ENCODE results near the gene PKMYT1. TPM values are rescaled to one million over a fixed set of nuclear protein-coding genes. Genes with fewer than 3 reads are reported as not detected.

Gene PKMYT1
- total RNA-seq, 2 experiments from 2014 or later: 0.47 to 0.60 TPM

DNA sequence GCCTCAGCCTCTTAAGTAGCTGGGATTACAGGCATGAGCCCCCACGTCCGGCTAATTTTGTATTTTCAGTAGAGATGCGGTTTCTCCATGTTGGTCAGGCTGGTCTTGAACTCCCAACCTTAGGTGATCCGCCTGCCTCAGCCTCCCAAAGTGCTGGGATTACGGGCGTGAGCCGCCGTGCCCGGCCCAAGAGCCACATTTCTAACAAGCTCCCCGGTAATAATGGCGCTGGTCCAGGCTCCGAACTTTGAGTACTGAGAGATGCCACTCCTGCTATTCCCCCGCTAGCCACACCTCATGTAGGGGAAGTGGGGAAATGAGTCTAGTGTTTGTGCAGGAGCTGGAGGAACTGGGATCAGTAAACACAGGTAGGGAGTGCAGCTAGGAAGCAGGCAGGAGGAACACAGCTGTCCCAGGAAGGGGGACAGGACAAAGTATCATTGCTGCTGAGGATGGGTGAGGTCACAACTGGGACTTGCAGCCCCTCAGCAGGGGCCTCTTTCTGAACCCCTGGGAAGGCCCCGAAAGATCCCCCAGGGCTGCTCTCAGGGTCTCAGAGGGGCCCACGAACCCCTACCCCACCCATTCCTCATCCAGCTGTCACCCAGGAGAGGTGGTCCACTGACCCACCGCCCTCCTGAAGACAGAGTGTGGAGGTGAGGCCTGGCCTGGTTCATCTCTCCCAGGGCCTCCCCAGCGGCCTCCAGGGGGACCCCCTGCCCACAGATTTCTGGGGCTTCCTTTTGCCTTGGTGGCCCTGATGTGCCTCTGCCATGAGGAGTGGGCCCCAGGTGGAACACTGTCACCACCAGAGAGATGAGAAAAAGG is 19.8 kb downstream of the PKMYT1 start:
- Histone ChIP-seq H3K9me3 (ENCODE audit: control insufficient read depth in 1 of 2, insufficient read depth in 1 of 2, low read length in 2 of 2) (peaks cover 0 to 18% of the 10 kb centered on the region in 2 experiments), H3K4me1 (ENCODE audit: insufficient read depth, low read length) (peaks cover 47% of the 10 kb centered on the region), H3K27me3 (ENCODE audit: control insufficient read depth in 1 of 2, insufficient read depth in 2 of 2, low read length in 2 of 2) (peaks cover 44 to 51% of the 10 kb centered on the region in 2 experiments), H3K36me3 (ENCODE audit: insufficient read depth, low read length) (no peaks in the 10 kb centered on the region), H3K27ac (ENCODE audit: low read depth in 1 of 2, low read length in 2 of 2) (no peak overlapping the region), H3K4me3 (ENCODE audit: low read length) (no peak overlapping the region)
- ChIA-PET POLR2A (no interaction called here), CTCF (interaction anchor here (1.0 to 1.3 kb wide), 2 partner anchors 33 to 68 kb away, joined by 3 read pairs; no protein-coding TSS in a partner anchor)
- ATAC-seq (ENCODE audit: poor library complexity): no peak
- TF ChIP-seq, protein P1, sequence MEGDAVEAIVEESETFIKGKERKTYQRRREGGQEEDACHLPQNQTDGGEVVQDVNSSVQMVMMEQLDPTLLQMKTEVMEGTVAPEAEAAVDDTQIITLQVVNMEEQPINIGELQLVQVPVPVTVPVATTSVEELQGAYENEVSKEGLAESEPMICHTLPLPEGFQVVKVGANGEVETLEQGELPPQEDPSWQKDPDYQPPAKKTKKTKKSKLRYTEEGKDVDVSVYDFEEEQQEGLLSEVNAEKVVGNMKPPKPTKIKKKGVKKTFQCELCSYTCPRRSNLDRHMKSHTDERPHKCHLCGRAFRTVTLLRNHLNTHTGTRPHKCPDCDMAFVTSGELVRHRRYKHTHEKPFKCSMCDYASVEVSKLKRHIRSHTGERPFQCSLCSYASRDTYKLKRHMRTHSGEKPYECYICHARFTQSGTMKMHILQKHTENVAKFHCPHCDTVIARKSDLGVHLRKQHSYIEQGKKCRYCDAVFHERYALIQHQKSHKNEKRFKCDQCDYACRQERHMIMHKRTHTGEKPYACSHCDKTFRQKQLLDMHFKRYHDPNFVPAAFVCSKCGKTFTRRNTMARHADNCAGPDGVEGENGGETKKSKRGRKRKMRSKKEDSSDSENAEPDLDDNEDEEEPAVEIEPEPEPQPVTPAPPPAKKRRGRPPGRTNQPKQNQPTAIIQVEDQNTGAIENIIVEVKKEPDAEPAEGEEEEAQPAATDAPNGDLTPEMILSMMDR (IDR thresholded peaks at IDR 0.05): no peak
- no peaks in the 10 kb centered on the region for H3K36me3 Mint-ChIP-seq (ENCODE audit: low read depth)
- DNase-seq: peak in 1 of 14 experiments; percentile 19
- no peaks in the 10 kb centered on the region for H3K9me3 Mint-ChIP-seq
- intact Hi-C loops (cut with DNase I, micrococcal nuclease): no loop called here
- no peak overlapping the region for H3K4me3 Mint-ChIP-seq
- no peak overlapping the region for H3K27ac Mint-ChIP-seq
- H3K4me1 Mint-ChIP-seq (ENCODE audit: low read depth): peaks cover 16% of the 10 kb centered on the region
- H3K27me3 Mint-ChIP-seq: peaks cover 29% of the 10 kb centered on the region

DNA sequence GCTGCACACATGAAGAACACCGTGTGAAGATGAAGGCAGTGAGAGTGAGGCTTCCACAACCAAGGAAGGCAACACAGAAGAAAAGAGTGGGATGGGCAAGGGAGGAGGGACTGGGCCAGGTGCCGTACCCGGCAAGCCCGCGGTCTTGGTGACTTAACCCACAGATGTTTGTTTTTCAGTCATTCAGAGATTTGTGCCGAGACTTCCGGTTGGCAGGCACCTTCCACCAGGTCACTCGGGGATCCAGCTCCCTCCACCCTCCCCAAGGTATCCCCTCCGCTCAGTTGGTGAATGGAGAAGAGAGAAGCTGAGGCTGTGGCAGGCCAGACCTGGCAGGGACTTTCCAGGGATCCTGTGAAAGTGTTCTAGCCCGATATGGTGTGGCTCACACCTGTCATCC is 21.0 kb downstream of the PKMYT1 start:
- Histone ChIP-seq H3K27me3 (ENCODE audit: control insufficient read depth in 1 of 2, insufficient read depth in 2 of 2, low read length in 2 of 2) (peaks cover 41 to 45% of the 10 kb centered on the region in 2 experiments), H3K4me1 (ENCODE audit: insufficient read depth, low read length) (peaks cover 35% of the 10 kb centered on the region), H3K4me3 (ENCODE audit: low read length) (no peak overlapping the region), H3K9me3 (ENCODE audit: control insufficient read depth in 1 of 2, insufficient read depth in 1 of 2, low read length in 2 of 2) (peaks cover 0 to 15% of the 10 kb centered on the region in 2 experiments), H3K36me3 (ENCODE audit: insufficient read depth, low read length) (no peaks in the 10 kb centered on the region), H3K27ac (ENCODE audit: low read depth in 1 of 2, low read length in 2 of 2) (no peak overlapping the region)
- DNase-seq: no peak
- ChIA-PET POLR2A (interaction anchor here (0.6 kb wide), 1 partner anchor 32 kb away, joined by 3 read pairs; no protein-coding TSS in a partner anchor), CTCF (no interaction called here)
- ATAC-seq (ENCODE audit: poor library complexity): no peak
- Mint-ChIP-seq H3K4me3 (no peak overlapping the region), H3K27me3 (peaks cover 24% of the 10 kb centered on the region), H3K4me1 (ENCODE audit: low read depth) (peaks cover 11% of the 10 kb centered on the region), H3K27ac (no peak overlapping the region), H3K9me3 (no peaks in the 10 kb centered on the region), H3K36me3 (ENCODE audit: low read depth) (no peaks in the 10 kb centered on the region)
- intact Hi-C loops (cut with DNase I, micrococcal nuclease): no loop called here
- TF ChIP-seq, protein P1 (IDR thresholded peaks at IDR 0.05): no peak

DNA sequence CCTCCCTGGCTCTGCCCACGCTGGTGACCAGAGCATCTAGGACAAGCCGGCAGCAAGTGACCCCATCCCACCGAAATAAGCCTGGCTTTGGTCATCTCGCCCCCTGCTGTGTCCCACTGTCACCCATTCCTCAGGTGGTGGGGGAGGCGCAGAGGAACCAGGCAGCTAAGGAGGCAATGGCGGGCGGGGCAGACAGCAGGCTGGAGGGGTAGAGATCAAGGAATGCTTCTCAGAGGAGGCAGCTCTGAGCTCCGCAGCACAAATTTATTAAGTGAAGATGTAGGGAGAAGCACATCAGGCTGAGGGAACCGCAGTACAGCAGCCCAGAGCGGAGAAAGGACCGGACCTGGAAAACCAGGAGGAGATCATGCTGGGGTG is 23.7 kb downstream of the PKMYT1 start:
- Mint-ChIP-seq H3K27me3 (peaks cover 12% of the 10 kb centered on the region), H3K36me3 (ENCODE audit: low read depth) (no peaks in the 10 kb centered on the region), H3K4me3 (no peak overlapping the region), H3K9me3 (no peaks in the 10 kb centered on the region), H3K4me1 (ENCODE audit: low read depth) (peaks cover under 1% of the 10 kb centered on the region), H3K27ac (no peak overlapping the region)
- no peak overlapping the region for H3K4me3 ChIP-seq (ENCODE audit: low read length)
- TF ChIP-seq, protein P1 (IDR thresholded peaks at IDR 0.05): no peak
- DNase-seq (no peak), ATAC-seq (ENCODE audit: poor library complexity) (no peak)
- POLR2A ChIA-PET: no interaction called here
- intact Hi-C loops (cut with DNase I, micrococcal nuclease): no loop called here
- peaks cover 8% of the 10 kb centered on the region for H3K4me1 ChIP-seq (ENCODE audit: insufficient read depth, low read length)
- H3K9me3 ChIP-seq (ENCODE audit: control insufficient read depth in 1 of 2, insufficient read depth in 1 of 2, low read length in 2 of 2): peaks cover 0 to 7% of the 10 kb centered on the region in 2 experiments
- CTCF ChIA-PET: no interaction called here
- peaks cover 20% of the 10 kb centered on the region in 2 experiments for H3K27me3 ChIP-seq (ENCODE audit: control insufficient read depth in 1 of 2, insufficient read depth in 2 of 2, low read length in 2 of 2)
- H3K36me3 ChIP-seq (ENCODE audit: insufficient read depth, low read length): no peaks in the 10 kb centered on the region
- H3K27ac ChIP-seq (ENCODE audit: low read depth in 1 of 2, low read length in 2 of 2): no peak overlapping the region
